H1 (cell line): ENCODE data around the gene SRRM4. TPM values are rescaled to one million over a fixed set of nuclear protein-coding genes. Genes with fewer than 3 reads are reported as not detected.

Source experiments
- BACH1 ChIP-seq: IDR thresholded peaks from 2 replicates; pipeline ENCODE4 v1.6.1; 2012; ENCODE audit warnings: low read length, improper control_type of control experiment
- BCL11A ChIP-seq, 2 experiments: IDR thresholded peaks; one replicate each; pipeline ENCODE4 v1.6.1; 2011; ENCODE audit warnings: low read depth in 2 of 2, low read length in 2 of 2, mild to moderate bottlenecking in 2 of 2
- CBX5 ChIP-seq: fragments of 300-800, 300-1000 bp; sonication (generic); IDR thresholded peaks from 2 replicates; pipeline ENCODE4 v1.7.1; 2016; ENCODE audit warnings: antibody characterized with exemption, low read length, low read depth
- CEBPB ChIP-seq: IDR thresholded peaks from 2 replicates; pipeline ENCODE4 v1.6.1; 2012; ENCODE audit warnings: low read depth, low read length
- CHD1 ChIP-seq: IDR thresholded peaks from 2 replicates; pipeline ENCODE4 v1.6.1; 2012; ENCODE audit warnings: low read depth, low read length, improper control_type of control experiment
- CREB1 ChIP-seq: IDR thresholded peaks from 2 replicates; pipeline ENCODE4 v1.6.1; 2012; ENCODE audit warnings: inconsistent platforms
- CTBP2 ChIP-seq: IDR thresholded peaks from 2 replicates; pipeline ENCODE4 v1.7.0; 2011; ENCODE audit warnings: borderline replicate concordance, mild to moderate bottlenecking, moderate library complexity, mixed read lengths, low read length; ENCODE audit not compliant: insufficient read depth, insufficient read length
- EGR1 ChIP-seq: IDR thresholded peaks from 2 replicates; pipeline ENCODE4 v1.6.1; 2011; ENCODE audit warnings: low read depth, low read length, borderline replicate concordance
- EP300 ChIP-seq, 2 experiments: IDR thresholded peaks; 1 replicate in 1 of 2; 2 replicates in 1 of 2; pipeline ENCODE4 v1.6.1; 2011 to 2012; ENCODE audit warnings: low read depth in 2 of 2, low read length in 2 of 2, mild to moderate bottlenecking in 2 of 2, borderline replicate concordance in 1 of 2, inconsistent platforms in 1 of 2, moderate library complexity in 1 of 2
- GTF2F1 ChIP-seq: IDR thresholded peaks from 2 replicates; pipeline ENCODE4 v1.6.1; 2012; ENCODE audit warnings: low read depth, low read length, improper control_type of control experiment, borderline replicate concordance
- JUND ChIP-seq: IDR thresholded peaks from 2 replicates; pipeline ENCODE4 v1.6.1; 2011; ENCODE audit warnings: mild to moderate bottlenecking, improper control_type of control experiment, low read length
- KDM1A ChIP-seq: fragments of 200-600, 300-600 bp; sonication (generic); IDR thresholded peaks from 2 replicates; pipeline ENCODE4 v1.7.1; 2016; ENCODE audit warnings: mild to moderate bottlenecking, low read length, borderline replicate concordance
- KDM5A ChIP-seq: fragments of 200-600 bp; IDR thresholded peaks from 2 replicates; pipeline ENCODE4 v1.7.1; 2012; ENCODE audit warnings: mild to moderate bottlenecking, low read length, inconsistent platforms, mixed read lengths
- MAFK ChIP-seq: IDR thresholded peaks from 2 replicates; pipeline ENCODE4 v1.6.1; 2012; ENCODE audit warnings: low read depth, mild to moderate bottlenecking, improper control_type of control experiment, low read length
- MAX ChIP-seq: IDR thresholded peaks from 2 replicates; pipeline ENCODE4 v1.6.1; 2012; ENCODE audit warnings: inconsistent platforms
- NRF1 ChIP-seq: IDR thresholded peaks from 2 replicates; pipeline ENCODE4 v1.6.1; 2011; ENCODE audit warnings: mild to moderate bottlenecking, low read depth, low read length, improper control_type of control experiment
- POLR2A ChIP-seq, 2 experiments: IDR thresholded peaks; 1 replicate in 1 of 2; 2 replicates in 1 of 2; pipeline ENCODE4 v1.6.1; 2011; ENCODE audit warnings: low read depth in 2 of 2, low read length in 2 of 2, mild to moderate bottlenecking in 2 of 2; ENCODE audit errors: control extremely low read depth in 1 of 2
- POU5F1 ChIP-seq: IDR thresholded peaks from 2 replicates; pipeline ENCODE4 v1.6.1; 2011; ENCODE audit warnings: low read depth, mild to moderate bottlenecking, low read length, moderate library complexity
- SIN3A ChIP-seq, 2 experiments: IDR thresholded peaks in 1 of 2; conservative IDR thresholded peaks in 1 of 2; 2 replicates each; pipeline ENCODE4 v1.6.1; 2011 to 2012; ENCODE audit warnings: low read length in 2 of 2, improper control_type of control experiment in 1 of 2, low read depth in 1 of 2, mild to moderate bottlenecking in 1 of 2
- SUZ12 ChIP-seq: fragments of 200-600 bp; sonication (generic); IDR thresholded peaks from 2 replicates; pipeline ENCODE4 v1.6.1; 2012; ENCODE audit warnings: mild to moderate bottlenecking, inconsistent platforms, low read length, moderate library complexity, mixed read lengths
- TAF1 ChIP-seq: IDR thresholded peaks from 2 replicates; pipeline ENCODE4 v1.6.1; 2011; ENCODE audit warnings: mild to moderate bottlenecking, low read depth, low read length
- TBP ChIP-seq: IDR thresholded peaks from 2 replicates; pipeline ENCODE4 v1.6.1; 2011; ENCODE audit warnings: low read depth, low read length, improper control_type of control experiment
- TEAD4 ChIP-seq: IDR thresholded peaks from 2 replicates; pipeline ENCODE4 v1.6.1; 2012; ENCODE audit warnings: low read depth, low read length, inconsistent platforms, mixed read lengths
- ZNF274 ChIP-seq: IDR thresholded peaks from 2 replicates; pipeline ENCODE4 v1.7.0; 2012; ENCODE audit warnings: low read length, borderline replicate concordance; ENCODE audit errors: extremely low read depth
- polyA plus RNA-seq, 7 experiments: library from polyadenylated mRNA; depleted of rRNA in 3 of 7; stranded (reverse) in 5 of 7; unstranded in 2 of 7; fragments of >200 nt in 5 of 7; fragments of 200-250 nt in 2 of 7; gene quantifications; 1 replicate in 5 of 7; 2 replicates in 1 of 7; 4 replicates in 1 of 7; pipeline versions ENCODE4 v1.2.1 to v1.2.3, GENCODE V29; 2011 to 2013; ENCODE audit warnings: missing spikeins in 2 of 7, mixed read lengths in 2 of 7
- total RNA-seq: library from RNA; stranded (reverse); fragmentation: NEBNext Ultra II Directional; extraction: Animal tissue kit (Norgen Biotek cat#: 25700); gene quantifications from 2 replicates; pipeline ENCODE4 v1.2.1, GENCODE V29; 2021

The SRRM4 gene
- total and polyA plus RNA-seq, 2 of the 8 experiments (the other 6 are each of a cell fraction or from before 2014, with no cell fraction given) = 0.53 to 1.1 TPM

GRCh38 chr12:119156401-119157044 is 175.2 kb downstream of the SRRM4 start (continued):
- TF ChIP-seq SIN3A (conservative IDR thresholded peaks at IDR 0.05 in 1 of 2, IDR thresholded peaks at IDR 0.05 in 1 of 2; ENCODE audit: low read depth in 1 of 2, low read length in 2 of 2) = no peak
- TF ChIP-seq CBX5 = no peak
- TF ChIP-seq CTBP2 = no peak
- TF ChIP-seq GTF2F1 = no peak
- TF ChIP-seq BACH1 = no peak
- no peak for TF ChIP-seq ZNF274
- no peak for TF ChIP-seq CEBPB
- TF ChIP-seq POU5F1 = 0 out of 2 replicates have a peak, but pooled peaks have one; percentile 41
- TF ChIP-seq KDM1A = peak; percentile 76; the same call in 1 of the 2 replicates
- TF ChIP-seq MAFK = no peak
- TF ChIP-seq TEAD4 = 0 out of 2 replicates have a peak, but pooled peaks have one; percentile 41
- TF ChIP-seq CREB1 = peak; percentile 55; the same call in 1 of the 2 replicates
- TF ChIP-seq POLR2A (IDR thresholded peaks at IDR 0.05; ENCODE audit: control extremely low read depth in 1 of 2, low read depth in 2 of 2, low read length in 2 of 2) = no peak
- peak; percentile 40; the same call in 1 of the 2 replicates for TF ChIP-seq TBP
- TF ChIP-seq KDM5A = no peak
- peak; percentile 57; the same call in 1 of the 2 replicates for TF ChIP-seq EGR1
- no peak for TF ChIP-seq JUND
- TF ChIP-seq TAF1 = no peak
- peak in 1 of 2 experiments; percentile 75; a peak in 1 of 3 replicates for TF ChIP-seq EP300 (IDR thresholded peaks at IDR 0.05; ENCODE audit: borderline replicate concordance in 1 of 2, low read depth in 2 of 2, low read length in 2 of 2)
- no peak for TF ChIP-seq SUZ12
- TF ChIP-seq MAX = 0 out of 2 replicates have a peak, but pooled peaks have one; percentile 18
- no peak for TF ChIP-seq NRF1
- no peak for TF ChIP-seq BCL11A (IDR thresholded peaks at IDR 0.05; ENCODE audit: low read depth in 2 of 2, low read length in 2 of 2)
- TF ChIP-seq CHD1 = no peak
- TF ChIP-seq, all 59 proteins: peak for 18
